D341Med (cell line): Measurements from ENCODE around the gene OBSCN.
A peak's percentile ranks its signal among the peaks of the same experiment; 100 is the strongest.

Source experiments
- DNase-seq: peaks from one replicate; pipeline ENCODE4 v3.0.0; 2012; ENCODE audit warnings: low spot score

The OBSCN gene

DNA sequence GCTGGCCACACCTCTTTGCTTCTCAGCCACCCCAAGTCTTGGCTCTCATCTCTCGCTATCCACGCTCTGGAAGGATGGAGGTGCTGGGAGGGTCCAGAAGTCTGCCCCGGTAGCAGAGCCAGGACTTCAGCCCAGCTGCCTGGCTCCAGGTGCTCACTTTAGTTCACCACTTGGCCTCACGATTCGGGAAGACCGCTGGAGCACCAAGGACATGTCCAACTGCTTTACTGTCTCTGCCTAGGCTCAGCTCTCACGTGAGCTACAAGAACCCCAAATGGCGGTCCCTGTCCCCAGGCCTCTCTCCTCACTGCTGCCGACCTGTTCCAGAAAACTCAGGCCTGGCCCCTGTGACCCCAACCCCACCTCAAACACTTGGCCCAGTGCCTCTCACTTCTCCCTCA lies 195.4 kb downstream of the OBSCN start:
- no peak for DNase-seq

GRCh38 chr1:228404107-228404720 lies 196.4 kb downstream of the OBSCN start:
- DNase-seq: no peak

GRCh38 chr1:228405200-228405978 lies 197.5 kb downstream of the OBSCN start:
- DNase-seq: peak; percentile 43

- no peak for DNase-seq
These were observed 198.1 kb downstream of the OBSCN start for GRCh38 chr1:228405979-228406228.

DNA sequence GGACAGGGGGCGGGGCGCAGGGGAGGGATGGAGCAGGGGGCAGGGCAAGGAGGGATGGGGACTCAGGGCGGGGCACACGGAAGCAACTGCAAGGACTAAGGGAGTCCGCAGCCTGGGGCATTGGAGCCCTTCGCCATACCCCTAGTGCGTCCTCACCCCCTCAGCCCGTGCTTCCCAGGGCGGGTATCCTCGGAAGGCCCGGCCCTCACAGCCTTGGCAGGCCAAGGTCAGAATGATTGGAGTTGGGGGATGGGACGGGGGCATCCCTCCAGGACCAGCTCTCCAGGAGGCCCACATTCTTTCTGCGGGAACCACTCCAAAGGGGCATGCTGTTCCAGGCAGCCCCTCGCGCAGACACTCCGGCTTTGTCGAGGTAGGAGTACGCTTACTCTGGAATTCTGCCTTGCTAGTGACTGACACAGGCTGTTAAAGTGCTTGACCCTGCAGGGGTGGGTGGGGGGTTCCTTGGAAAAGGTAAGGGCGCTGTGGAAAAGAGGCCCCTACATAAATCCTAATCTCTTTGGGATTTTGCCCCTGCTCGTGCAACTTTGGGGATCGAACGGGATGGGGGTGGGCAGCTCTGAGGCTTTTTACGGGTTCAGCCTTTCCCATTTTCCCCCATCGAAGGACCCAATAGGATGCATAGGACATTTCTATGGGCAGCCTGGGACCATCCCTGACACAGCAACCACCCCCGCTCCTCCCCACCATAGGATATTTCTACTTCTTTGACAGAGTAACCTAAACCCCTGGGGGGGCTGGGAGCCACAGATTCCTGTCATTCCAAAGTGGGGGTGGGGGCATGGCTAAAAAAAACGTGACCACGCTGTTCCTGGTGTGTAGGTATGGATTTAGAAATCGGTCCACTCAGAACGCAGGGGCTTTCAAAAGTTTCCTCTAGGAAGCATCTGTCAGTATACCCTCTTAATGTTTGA lies 199.5 kb downstream of the OBSCN start:
- peak; percentile 35 for DNase-seq

DNA sequence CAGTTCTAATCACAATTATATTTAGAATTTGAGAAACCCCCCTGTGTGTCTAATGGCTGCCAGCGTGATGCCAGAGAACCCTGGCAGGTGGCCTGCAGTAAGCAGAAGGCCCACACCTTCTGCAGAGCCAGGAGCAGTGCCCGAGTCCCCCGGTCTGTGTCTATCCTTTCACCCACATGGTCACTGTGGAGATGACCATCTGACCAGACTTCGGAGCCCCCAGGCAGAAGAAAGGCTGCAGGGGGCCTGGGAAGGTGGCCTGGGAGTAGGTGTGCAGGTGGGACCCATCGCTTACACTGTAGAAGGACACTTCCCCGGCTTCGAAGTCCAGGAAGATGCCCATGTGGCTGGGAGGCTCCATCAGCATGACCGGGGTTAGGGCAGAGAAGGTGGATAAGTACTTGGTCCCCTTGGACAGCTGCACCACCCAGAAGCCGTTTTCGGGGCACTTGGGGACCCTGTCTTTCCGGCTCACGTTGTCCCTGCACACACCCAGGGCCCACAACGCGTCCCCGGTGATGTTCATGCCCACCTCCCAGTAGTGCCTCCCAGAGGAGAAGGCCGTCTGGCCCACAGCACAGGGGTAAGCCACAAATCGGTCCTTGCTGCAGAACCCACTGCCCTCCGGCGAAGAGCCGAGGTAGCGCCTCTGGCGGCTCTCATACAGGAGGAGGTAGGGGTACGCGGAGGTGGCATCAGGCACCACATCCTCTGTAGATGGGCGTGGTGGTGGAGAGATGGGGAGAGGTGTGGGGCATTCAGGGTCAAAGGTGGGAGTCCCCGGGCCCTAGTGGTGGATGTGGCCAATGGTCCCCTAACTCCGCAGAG lies 200.4 kb downstream of the OBSCN start:
- DNase-seq: no peak

- no peak for DNase-seq
These were observed 201.3 kb downstream of the OBSCN start for GRCh38 chr1:228408869-228409805.

DNA sequence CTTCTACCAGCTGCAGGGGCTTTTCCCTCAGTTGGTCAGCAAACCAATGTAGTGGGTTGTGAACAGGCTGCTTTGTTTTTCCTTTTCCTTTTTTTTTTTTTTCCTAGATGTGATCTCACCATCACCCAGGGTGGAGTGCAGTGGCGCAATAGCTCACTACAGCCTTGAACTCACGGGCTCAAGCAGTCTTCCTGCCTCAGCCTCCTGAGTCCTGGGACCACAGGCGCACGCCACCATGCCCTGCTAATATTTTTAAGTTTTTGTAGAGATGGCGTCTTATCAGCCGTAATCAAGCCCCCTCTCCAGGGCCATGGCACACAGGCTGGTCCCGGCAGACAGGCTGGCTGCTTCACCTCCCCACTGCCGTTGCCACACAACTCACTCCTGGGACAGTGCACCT lies 202.2 kb downstream of the OBSCN start:
- DNase-seq: no peak

- DNase-seq: no peak
These were observed 202.8 kb downstream of the OBSCN start for GRCh38 chr1:228410671-228411070.

DNA sequence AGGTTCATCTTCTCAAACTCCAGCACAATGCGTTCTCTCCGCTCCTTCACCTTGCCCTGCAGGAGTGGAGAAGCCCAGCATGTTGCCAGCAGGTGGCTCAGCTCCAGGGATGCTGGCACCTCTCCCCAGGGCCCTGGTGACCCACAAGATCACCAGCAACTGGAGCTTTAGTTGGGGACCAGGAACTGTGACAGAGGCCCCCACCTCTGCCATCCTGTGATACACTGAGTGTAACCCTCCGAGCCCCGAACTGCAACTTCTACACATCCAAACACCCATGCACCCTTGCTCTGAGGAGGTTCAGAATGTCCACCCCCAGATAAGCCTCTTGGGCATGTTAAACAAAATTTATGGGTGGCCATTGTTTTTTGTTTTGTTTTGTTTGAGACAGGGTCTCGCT lies 203.3 kb downstream of the OBSCN start:
- DNase-seq: no peak

DNA sequence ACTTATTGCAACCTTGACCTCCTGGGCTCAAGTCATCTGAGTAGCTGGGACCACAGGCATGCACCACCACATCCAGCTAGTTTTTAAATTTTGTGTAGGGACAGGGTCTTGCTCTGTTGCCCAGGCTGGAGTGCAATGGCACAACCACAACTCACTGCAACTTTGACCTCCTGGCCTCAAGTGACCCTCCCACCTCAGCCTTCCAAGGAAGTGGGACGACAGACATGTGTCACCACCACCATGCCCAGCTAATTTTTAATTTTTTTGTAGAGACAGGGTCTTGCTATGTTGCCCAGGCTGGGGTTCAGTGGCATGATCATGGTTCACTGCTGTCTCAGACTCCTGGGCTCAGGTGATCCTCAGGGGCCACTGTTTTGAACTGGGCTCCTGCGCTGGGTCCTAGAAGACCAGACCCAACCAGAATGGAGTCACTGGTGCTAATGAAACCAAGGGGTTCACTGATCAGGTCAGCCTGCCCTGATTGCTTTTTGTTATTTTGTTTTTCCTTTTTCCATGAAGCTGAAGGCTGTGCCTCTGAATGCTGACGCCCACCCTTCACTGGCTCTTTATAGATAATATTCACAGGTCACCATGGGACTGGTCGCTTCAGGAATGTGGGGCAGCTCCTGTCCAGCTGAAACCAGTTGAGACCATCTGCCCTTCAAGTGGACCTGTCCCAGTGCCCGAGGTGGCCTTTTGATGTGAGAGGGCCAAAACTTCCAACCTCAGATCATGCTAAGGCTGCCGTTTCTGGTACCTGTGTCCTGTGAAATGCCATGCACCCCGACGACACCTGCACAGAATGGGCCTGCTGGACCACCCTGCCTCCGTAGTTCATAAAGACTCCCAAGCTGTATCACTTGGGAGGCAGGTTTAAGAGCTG lies 203.9 kb downstream of the OBSCN start:
- DNase-seq: no peak

GRCh38 chr1:228413241-228414010 lies 205.6 kb downstream of the OBSCN start:
- no peak for DNase-seq

DNA sequence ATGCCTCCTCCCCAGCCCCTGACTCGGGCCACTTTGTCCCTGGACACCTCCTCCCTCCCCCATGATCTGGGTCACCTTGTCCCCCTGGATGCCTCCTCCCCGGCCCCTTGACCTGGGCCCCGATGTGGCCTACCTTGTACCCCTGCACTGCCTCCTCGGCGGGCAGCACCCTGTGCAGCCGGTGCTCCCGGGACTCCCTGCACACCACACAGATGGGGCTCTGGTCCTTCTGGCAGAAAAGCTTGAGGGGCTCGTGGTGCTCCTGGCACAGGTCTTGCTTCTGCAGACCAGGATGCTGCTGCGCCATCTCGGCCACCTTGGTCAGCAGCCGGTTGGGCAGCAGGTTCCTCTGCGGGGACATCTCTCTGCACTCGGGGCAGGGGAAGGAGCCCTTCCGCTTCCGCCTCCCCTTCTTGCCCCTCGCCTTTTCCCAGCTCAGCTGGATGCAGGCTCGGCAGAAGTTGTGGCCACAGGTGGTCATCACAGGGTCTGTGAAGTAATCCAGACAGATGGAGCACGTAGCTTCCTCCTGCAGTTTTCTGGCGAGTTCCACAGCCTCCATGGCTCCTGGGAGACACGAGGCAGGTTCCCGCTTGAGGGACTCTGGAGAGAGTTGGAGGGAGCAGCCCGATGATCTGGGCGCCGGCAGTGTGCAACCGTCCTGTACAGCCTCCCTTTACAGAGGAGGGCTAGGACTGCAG lies 206.8 kb downstream of the OBSCN start:
- peak; percentile 32 for DNase-seq

DNA sequence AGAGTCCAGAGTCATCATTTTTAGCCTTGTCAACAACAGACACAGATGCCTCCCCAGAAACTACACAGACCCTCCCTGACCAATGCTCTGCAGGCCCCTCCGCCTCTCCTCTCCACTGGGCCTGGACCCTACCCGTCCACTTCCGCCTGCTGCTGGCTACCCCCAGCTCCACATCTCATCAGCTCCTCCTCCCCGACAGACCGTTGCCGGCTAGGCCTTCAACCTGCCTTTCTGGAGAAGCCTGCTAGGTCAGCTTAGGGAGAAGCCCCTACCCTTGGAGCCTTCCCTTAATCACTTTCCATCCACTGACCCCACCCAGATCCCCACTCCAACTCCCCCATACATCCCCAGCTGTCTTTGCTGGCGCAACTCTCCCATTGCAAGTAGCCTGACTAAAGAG lies 207.4 kb downstream of the OBSCN start:
- DNase-seq: no peak

DNA sequence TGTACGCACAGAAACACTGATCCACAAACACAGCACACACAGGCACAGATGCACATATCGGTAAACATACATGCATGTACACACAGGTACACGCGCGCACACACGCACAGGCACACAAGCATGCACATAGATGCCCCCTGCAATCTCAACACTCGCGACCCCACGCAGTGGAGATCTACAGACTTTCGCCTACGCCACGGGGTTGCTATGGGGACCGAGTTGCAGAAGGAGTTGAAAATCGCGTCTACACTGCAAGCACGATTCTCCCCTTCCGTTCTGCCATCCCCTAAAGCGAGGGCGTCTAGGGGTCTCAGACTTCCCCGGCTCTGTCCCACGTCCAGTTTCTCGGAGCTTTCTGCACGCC lies 208.0 kb downstream of the OBSCN start:
- no peak for DNase-seq

DNA sequence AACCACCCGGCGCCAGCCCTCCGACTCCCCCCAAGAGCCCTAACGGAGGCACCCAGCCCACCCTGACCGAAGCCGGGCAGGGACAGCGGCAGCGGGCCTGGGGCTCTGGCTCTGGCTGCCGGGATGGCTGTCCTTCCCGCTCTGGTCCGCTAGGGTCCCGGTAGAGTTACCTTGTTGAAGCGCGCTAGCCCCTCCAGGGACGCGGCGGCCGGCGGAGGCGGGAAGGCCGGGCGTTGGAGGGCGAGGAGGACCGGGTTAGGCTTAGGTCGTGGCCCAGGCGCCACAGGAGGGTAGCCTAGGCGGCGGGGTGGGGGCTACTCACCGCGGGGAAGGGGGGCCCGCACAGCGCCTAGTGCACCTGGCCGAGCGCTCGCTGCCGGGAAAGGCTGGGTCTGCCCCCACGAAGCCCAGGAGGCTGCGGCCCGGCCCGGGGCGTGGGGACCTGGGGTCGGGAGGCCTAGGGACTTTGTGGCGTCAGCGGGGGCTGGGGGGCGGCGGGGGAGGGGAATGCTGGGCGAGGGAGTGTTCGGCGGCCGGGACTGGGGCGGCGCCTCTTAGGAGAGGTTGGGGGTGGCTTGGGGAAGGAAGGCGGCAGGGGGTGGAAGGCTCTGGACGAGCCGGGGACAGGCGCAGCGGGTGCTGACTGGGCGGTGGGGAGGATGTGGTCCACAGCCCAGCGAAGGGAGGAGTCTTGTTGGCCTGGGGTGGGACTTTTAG lies 208.5 kb downstream of the OBSCN start, which contains the start of gene TRIM17:
TRIM17 (minus strand) TSS at position 645 of the 717 bp plus-strand sequence. CDS start 1,789 bp downstream, outside the sequence.
- peak; percentile 33 for DNase-seq

- no peak for DNase-seq
These were observed 209.2 kb downstream of the OBSCN start for GRCh38 chr1:228417061-228417460.
